Erythroblast (primary cell): ENCODE measurements around the gene ARHGEF4.

Source experiments
- GATA1 ChIP-seq: IDR thresholded peaks from 2 replicates; pipeline ENCODE4 v1.6.1; 2011; ENCODE audit warnings: low read depth, mild to moderate bottlenecking, control low read depth, low read length, moderate library complexity
- POLR2A ChIP-seq: IDR thresholded peaks from 2 replicates; pipeline ENCODE4 v1.6.1; 2011; ENCODE audit warnings: mild to moderate bottlenecking, low read length

GRCh38 chr2:130799295-130799694 lies 37.4 kb upstream of the ARHGEF4 start:
- TF ChIP-seq POLR2A: no peak
- no peak for TF ChIP-seq GATA1
